NCI-H146 (cell line): ENCODE measurements around the gene BBS1.
"Not testable (repeated sequence)": the region's sequence is repeated elsewhere in the genome, so short reads cannot be mapped to it uniquely, and the experiment has no call there.

Experiments used
- DNase-seq: peaks from one replicate; lab custom pipeline; 2025; lab: John Stamatoyannopoulos, UW

Gene BBS1

DNA sequence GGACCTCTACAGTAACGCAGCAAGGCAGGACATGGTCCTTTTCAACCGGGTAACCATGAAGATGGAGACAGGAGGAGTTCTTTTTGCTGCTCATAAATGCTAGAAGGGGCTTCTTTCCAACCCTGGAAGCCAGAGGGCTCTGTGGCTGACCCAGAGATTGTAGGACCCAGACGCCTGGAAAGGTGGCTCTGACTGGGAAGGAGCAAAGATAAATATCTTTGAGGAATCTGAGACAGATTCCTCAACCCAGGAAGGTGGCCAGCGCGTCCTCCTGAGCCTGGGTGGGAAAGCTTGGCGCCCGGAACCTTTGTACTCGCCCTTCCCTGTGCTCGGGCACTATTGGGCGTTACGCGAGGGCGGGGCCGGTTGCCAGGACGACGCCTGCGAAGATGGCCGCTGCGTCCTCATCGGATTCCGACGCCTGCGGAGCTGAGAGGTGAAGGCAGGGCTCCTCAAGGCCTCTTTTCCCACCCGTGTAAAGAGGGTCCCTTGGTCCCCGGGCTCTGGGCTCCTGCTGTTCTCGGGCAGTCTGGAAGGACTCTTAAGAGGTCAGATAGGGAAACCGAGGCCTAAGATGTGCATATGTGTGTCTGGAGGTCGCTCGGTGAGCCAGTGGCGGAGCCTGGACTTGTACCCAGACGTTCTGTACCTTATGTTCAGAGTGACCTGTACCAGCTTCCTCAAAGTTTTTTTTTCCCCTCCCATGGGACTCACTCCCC lies at the start of gene BBS1:
TSS of gene BBS1 (plus strand) at position 365 of the 719 bp plus-strand sequence. CDS start at position 390, 25 bp downstream.
- peak; percentile 72 for DNase-seq

DNA sequence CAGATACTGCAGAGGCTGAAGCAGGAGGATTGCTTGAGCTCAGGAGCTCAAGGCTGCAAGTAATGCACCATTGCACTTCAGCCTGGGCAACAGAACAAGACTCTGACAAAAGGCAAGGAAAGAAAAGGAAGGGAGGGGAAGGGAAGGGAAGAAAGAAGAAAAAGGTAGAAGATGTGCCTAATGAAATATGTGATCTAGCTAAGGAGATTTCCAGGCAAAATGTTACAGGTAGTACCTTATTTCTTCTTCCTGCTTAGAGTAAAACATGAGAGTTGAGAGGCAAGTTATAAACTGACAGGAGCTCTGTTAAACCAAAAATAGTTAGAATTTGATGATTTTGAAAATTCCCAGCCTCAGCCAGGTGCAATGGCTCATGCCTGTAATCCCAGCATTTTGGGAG lies 48.4 kb upstream of the BBS1 start:
- no peak for DNase-seq

DNA sequence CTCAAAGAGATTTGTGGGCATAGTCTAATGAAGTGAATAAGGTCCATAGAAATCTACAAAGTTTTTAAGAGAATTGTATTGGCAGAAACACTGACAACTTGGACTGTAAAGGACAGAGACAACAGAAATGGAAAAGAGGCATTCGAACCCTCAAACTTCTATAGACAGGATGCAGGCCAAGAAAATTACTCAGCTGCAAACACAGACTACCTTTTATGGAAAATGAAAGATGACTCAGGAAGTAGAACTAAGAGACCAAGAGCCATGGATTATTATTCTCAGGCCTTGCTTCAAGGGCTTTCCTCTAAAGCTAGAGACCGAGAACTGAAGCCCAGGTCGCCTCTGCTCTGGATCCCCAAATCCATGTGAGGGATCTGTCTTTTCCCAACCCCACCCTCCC lies 47.5 kb upstream of the BBS1 start:
- no peak for DNase-seq

DNA sequence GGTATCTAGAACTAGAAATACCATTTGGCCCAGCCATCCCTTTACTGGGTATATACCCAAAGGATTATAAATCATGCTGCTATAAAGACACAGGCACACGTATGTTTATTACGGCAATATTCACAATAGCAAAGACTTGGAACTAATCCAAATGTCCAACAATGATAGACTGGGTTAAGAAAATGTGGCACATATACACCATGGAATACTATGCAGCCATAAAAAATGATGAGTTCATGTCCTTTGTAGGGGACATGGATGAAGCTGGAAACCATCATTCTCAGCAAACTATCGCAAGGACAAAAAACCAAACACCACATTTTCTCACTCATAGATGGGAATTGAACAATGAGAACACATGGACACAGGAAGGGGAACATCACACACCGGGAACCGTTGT lies 46.3 kb upstream of the BBS1 start:
- DNase-seq, result not testable (repeated sequence)

DNA sequence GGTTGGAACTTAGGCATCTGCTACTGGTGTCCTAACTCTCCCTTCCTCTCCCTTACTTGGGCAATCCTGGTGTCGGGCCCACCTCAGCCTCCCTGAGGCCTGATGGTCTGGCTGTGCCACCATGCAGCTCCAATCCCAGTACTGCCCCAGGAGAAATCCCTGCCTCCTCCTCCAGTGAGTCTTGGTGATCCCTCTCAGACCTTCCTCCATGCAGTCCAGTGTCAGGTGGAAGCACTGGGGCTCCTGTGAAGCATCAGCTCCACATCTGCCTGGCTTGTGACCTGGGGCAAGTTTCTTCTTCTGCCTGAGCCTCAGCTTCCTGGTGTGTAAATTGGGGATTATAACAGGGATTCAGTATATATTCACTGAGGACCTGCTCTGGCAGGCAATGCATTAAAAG lies 45.5 kb upstream of the BBS1 start:
- DNase-seq, result no peak

DNA sequence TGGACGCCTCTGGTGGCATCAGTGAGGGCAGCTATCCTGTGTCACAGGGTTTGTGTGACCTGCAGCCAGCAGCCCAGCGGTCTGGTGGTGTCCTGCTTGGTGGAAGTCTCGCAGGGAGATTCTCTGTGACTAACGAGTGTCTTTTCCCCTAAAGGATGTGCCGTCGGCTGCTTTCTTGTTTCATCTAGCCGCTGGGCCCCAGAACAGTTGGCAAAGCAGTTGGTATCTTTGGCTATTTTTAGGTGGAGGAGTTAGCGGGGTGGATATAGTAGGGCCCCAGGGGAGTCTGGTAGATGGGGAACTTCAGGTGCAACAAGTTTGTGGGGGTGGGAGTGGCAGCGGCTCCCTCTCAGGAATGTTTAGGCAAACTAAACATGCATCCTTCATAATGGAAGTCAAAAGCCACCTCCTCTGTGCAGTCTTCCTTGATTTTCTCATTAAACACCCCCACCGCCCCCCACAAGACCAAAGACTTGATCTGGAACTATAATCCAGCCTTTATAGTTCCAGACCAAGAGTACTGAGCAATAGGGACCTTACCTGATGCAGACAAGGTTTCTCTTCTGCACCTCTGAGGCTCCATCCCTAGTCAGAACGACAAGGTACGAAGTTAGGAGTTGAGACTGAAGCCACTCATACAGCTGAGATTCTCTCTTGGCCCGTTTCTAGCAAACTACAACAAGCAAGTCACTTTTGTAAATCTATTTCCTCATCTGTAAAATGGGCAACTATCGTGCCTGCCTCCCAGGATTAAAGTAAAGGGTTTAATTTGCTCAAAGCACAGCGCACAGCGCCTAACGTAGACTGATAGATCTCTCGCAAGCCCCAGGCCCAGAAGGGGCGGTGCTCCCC lies 44.8 kb upstream of the BBS1 start:
- DNase-seq, result no peak

DNA sequence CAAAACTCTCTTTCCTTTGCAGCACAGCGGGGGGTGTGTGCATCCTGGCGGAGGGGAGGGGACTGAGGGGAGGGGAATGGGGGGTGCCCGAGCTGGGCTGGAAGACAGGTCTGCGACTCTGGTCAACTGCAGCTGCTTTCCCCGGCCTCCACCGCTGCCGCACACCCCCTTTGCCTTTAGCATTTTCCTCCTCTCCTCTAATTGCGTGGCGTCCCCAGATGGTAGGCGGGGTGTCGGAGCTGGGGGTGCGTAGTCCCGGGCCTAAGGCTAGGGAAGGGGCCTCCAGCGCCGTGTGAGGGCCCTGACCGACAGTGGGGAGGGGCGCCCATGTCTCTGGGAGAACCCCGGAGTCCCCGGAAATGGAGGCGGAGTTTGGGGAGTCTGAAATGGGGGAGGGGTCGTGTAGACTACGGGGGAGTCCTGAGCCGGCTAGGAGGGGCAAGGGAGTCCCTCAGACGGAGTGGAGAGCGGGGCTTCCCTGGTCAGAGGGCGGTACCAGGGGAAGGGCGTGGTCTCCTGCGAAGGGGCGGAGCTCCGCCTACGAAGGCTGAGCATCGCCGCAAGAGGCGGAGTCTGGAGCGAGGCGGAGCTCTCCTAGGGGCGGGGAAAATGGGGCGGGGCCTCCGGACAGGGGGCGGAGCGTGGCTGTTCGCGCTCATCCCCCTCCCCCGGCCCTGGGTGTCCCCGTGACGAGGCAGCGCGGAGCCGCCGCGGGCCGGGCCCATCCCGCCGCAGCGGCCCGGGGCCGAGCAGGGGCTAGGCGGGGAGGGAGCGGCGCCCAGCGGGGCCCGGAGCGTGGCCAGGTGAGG lies 44.0 kb upstream of the BBS1 start, which contains the start of gene PELI3:
TSS of gene PELI3 (plus strand) at position 681 of the 809 bp plus-strand sequence. CDS start 1,224 bp downstream, outside the sequence.
- DNase-seq, result peak; percentile 88

DNA sequence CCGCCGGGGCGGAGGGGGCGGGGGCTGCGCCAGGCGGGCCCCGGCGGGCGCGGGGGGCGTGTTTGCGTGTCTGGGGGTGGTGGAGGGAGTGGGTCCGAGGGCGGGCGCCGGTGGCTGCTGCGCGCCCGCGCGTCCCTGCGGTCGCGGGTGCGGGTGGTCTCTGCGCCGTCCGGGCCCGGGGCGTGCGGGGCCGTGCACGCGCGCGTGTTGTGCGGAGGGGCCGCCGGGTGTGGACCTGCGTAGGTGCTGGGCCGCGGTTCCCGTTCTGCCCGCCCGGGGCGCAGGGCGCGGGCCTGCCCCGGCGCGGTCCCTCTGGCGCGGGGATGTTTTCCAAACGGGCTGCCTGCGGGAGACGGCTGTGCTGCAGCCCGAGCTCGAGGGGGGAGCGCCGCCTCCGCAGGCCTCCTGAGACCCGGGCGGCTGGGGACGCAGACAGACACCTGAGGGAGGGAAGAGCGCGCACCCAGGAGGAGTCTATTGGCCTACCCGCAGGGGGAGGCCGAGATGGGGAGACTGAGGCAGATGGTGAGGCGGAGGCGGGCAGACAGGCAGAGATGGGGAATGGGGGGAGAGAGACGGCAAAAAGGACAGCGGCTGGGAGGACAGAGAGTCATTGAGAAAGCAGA lies 43.3 kb upstream of the BBS1 start:
- peak; percentile 46 for DNase-seq

DNA sequence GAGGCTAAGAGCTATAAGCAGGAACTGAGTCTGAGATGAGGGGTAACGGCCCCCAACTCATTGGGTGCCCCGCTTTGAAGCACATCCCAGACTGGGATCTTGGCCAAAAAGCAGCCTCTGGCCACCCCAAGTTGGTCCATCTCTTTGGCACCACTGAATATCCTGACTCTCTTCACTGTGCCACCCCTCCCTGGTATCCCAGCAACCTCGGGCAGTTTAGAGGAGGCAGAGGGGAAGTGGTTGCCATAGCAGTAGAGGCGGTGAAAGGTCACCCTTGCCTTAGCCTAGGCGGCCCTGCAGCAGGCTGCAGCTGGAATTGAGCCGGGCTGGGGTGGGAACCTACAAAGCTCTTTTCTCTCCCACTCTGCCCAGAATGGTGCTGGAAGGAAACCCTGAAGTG lies 42.7 kb upstream of the BBS1 start:
- peak; percentile 45 for DNase-seq

DNA sequence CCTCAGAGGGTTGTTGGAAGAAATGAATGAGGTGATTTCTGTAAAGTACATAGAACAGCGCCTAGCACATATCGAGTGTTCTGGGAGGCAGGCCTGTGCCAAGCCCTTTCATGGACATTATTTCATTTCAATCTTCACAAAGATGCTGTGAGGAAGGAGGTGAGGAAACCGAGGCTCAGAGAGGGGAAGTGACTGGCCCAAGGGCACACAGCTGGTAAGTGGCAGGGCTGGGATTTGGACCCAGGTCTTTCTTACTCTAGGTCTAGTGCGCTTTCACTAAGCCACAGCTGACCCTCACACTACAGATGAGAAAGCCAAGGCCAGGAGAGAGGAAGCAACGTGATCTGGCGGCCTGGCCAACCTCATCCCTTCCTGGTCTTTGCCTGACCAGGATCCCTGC lies 41.7 kb upstream of the BBS1 start:
- DNase-seq, result no peak

DNA sequence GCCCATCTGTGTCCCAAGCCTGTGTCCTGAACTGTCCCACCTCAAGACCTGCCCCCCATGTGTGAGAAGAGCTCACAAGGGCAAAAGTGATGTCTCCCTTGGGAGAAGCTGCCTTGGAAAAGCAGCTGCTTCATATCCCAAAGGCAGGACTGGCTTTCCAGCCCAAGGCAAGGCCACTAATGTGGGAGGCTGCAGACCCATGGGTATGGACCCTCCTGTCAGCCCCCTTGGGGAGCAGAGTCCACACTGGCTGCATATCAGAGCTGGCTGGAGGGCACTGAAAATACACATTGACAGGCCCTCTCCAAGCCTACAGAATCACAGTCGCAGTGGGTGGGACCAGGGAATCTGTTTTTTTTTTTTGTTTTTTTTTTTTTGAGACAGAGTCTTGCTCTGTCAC lies 41.0 kb upstream of the BBS1 start:
- no peak for DNase-seq

DNA sequence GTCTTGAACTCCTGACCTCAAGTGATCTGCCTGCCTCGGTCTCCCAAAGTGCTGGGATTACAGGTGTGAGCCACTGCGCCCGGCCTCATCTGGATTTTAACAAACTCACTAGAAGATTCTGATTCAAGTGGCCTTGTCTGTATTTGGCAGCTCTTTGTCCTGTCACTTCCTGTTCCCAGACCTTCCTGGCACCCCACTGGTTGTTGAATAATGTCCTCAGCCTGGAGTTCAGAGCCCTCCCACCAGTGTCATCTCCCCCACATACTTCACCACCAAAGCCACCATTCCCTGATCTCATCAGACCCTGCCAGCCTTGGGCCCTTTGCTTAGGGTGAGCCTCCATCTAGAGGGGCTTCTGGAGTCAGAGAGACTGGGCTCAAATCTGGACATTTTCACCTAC lies 40.4 kb upstream of the BBS1 start:
- no peak for DNase-seq

DNA sequence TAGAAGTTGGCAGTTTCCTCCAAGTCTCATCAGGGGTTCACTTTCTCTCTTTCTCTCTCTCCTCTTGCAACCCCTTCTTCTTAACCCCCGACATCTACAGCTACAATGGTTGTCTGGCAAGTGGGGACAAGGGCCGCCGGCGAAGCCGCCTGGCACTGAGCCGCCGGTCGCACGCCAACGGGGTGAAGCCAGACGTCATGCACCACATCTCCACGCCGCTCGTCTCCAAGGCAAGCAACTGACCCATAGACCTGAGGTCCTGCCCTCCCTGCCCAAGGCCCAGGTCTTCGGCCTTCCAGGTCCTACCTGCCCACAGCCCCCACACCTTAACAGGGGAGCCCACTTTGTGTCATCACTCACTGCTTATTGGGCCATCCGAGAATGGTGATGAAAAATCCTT lies 39.3 kb upstream of the BBS1 start:
- DNase-seq, result no peak

DNA sequence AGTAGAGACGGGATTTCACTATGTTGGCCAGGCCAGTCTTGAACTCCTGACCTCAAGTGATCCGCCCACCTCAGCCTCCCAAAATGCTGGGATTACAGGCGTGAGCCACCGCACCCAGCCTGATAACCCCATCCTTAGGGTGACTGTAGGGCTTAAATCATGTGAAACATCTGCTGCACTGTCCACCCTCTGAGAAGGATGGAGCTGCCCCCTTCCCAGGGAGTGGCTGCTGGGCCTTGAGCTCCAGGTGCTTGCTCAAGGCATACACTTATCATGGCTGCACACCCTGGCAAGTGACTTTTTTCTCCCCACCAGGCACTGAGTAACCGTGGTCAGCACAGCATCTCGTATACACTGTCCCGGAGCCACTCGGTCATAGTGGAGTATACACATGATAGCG lies 38.4 kb upstream of the BBS1 start:
- no peak for DNase-seq

DNA sequence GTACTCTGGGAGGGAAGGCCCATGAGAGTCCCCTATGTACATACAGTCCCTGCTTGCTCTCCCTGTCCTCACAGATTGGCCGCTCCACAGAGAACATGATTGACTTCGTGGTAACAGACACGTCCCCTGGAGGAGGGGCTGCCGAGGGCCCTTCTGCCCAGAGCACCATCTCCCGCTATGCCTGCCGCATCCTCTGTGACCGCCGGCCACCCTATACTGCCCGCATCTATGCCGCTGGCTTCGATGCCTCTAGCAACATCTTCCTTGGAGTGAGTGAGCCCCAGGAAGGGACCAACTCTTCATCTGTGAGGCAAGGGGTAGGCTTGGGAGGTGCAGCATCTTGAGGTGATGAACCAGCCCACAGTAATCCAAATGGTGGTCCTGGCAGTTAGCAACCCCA lies 37.3 kb upstream of the BBS1 start:
- DNase-seq, result no peak

DNA sequence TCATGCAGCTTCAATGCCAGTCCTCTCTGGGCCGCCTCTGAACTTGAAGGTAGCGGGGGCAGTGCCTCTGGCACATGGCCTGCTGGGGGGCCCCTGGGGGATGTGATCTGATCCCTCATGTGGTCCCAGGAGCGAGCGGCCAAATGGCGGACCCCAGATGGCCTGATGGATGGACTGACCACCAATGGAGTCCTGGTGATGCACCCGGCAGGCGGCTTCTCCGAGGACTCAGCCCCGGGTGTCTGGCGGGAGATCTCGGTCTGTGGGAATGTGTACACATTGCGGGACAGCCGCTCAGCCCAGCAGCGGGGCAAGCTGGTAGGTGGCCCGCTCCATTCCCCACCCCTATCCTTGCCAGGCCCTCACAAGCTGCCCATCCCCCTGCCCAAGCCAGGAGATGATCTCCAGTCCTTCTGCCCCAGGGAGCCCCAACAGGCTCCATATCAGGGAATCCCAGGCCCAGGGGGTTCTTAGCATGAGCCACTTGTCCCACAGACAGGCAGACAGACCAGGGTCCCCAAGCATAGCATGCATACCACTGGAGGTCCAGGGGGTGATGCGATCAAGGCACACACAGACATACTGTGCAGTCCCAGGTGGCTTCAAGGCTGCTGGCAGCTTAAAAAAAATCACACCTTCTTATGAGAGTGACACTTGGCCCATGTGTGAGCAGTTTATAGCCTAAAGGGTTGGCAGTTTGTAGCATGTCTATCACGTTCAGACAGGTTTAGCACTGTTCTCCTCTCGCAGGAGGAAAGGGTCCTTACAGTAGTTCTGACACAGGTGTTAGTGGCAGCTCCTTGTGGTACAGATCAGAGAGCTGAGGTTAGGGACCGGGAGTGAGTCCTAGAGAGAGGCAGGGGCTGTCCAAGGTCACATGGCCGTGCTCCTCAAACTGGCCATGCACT lies 36.6 kb upstream of the BBS1 start:
- DNase-seq, result no peak

DNA sequence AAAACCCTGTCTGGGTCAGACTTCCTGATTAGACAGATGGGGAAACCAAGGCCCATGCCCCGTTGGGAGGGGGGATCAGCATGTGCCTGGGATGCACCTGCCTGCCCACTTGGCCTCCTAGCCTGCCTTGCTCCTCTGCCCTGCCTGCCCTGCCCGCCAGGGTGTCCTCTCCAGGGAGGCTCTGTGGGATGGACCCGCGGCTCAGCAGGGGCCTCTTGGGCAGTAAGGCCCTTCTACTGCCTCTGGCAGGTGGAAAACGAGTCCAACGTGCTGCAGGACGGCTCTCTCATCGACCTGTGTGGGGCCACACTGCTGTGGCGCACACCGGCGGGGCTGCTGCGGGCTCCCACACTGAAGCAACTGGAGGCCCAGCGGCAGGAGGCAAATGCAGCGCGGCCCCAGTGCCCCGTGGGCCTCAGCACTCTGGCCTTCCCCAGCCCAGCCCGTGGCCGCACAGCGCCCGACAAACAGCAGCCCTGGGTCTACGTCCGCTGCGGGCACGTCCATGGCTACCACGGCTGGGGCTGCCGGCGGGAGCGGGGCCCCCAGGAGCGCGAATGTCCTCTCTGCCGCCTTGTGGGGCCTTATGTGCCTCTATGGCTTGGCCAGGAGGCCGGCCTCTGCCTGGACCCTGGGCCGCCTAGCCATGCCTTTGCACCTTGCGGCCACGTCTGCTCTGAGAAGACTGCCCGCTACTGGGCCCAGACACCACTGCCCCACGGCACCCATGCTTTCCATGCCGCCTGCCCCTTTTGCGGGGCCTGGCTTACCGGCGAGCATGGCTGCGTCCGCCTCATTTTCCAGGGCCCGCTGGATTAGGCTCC lies 34.9 kb upstream of the BBS1 start:
- DNase-seq, result peak; percentile 15

DNA sequence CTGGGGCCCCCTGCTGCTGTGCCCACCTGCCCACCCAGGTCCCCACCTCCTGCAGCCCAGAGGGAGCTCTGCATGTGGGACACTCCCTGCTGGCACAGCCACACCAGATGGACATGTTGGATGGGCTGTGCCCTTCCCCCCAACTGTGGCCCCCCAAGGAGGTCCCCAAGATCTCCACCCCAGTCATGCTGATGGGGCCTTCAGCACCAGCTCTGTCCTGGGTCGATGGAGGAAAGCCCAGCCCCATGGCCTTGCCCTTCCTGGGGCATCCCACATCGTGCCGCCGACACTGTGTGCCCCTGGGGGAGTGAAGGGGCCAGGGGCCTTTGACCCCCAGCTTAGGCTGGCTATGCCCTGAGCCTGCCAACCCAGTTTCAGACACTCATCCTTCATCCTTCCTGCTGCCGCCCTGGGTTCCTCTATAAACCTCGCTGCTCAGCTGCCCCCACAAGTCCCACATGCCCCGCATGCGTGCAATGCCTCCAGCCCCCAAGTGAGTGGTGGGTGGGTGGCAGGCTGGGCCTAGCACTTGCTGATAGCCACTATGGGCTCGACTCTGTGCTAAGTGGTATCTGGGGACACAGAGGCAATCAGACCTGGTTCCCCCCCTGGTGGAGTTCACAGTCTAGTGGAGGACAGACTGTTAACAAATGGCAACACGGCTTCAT lies 34.1 kb upstream of the BBS1 start:
- DNase-seq, result no peak

DNA sequence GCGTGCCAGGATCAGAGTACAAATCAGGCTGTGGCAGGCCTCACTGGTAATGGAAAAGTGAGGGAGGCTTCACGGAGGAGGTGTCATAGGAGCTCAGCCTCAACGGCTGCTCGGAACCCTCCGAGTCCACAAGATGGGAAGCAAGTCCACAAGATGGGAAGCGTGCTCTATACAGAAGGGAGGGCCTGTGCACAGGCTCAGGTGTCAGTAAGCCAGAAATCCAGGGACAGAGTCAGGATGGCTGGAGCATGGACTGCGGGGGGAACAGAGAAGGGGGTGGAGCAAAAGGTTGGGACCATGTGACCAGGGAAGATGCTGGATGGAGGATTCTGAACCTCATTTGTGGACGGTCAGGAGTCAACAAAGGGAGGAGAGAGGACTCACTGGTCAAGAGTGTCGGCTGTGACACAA lies 33.6 kb upstream of the BBS1 start:
- DNase-seq, result no peak
